ENCODE measurements around the gene NANOS3. TPM values are rescaled to one million over a fixed set of nuclear protein-coding genes. Genes with fewer than 3 reads are reported as not detected.
A peak's percentile ranks its signal among the peaks of the same experiment; 100 is the strongest.
"Not testable (repeated sequence)": the region's sequence is repeated elsewhere in the genome, so short reads cannot be mapped to it uniquely, and the experiment has no call there.

The NANOS3 gene
- total RNA-seq, 2 experiments from 2014 or later = 2.3 TPM; not detected in 1

GRCh38 chr19:13909430-13909829 is 32.5 kb downstream of the NANOS3 start:
- ATAC-seq (ENCODE audit: low read depth) (no peak), DNase-seq (no peak)
- Mint-ChIP-seq H3K4me3 (no peak overlapping the region), H3K36me3 (peaks cover 10% of the 10 kb centered on the region), H3K27ac (no peak overlapping the region), H3K27me3 (no peaks in the 10 kb centered on the region), H3K4me1 (peaks cover 16% of the 10 kb centered on the region), H3K9me3 (no peaks in the 10 kb centered on the region)
- POLR2A ChIA-PET = no interaction called here

GRCh38 chr19:13913352-13913751 is 36.4 kb downstream of the NANOS3 start:
- Mint-ChIP-seq H3K4me1 (no peaks in the 10 kb centered on the region), H3K27me3 (no peaks in the 10 kb centered on the region), H3K4me3 (no peak overlapping the region), H3K36me3 (peaks cover 11% of the 10 kb centered on the region), H3K9me3 (no peaks in the 10 kb centered on the region), H3K27ac (no peak overlapping the region)
- POLR2A ChIA-PET = no interaction called here
- DNase-seq = no peak
- ATAC-seq (ENCODE audit: low read depth) = no peak

GRCh38 chr19:13914777-13915176 is 37.8 kb downstream of the NANOS3 start:
- no peaks in the 10 kb centered on the region for H3K27me3 Mint-ChIP-seq
- no peak for ATAC-seq (ENCODE audit: low read depth)
- DNase-seq = no peak
- H3K4me1 Mint-ChIP-seq = no peaks in the 10 kb centered on the region
- H3K4me3 Mint-ChIP-seq = no peak overlapping the region
- no peaks in the 10 kb centered on the region for H3K9me3 Mint-ChIP-seq
- peaks cover 13% of the 10 kb centered on the region for H3K36me3 Mint-ChIP-seq
- POLR2A ChIA-PET = no interaction called here
- H3K27ac Mint-ChIP-seq = no peak overlapping the region

GRCh38 chr19:13917888-13918406 is 41.0 kb downstream of the NANOS3 start:
- no peak overlapping the region for H3K27ac Mint-ChIP-seq
- H3K36me3 Mint-ChIP-seq = peaks cover 29% of the 10 kb centered on the region
- ATAC-seq (ENCODE audit: low read depth) (no peak), DNase-seq (no peak)
- H3K4me3 Mint-ChIP-seq = no peak overlapping the region
- peaks cover 4% of the 10 kb centered on the region for H3K4me1 Mint-ChIP-seq
- peaks cover 4% of the 10 kb centered on the region for H3K9me3 Mint-ChIP-seq
- no peaks in the 10 kb centered on the region for H3K27me3 Mint-ChIP-seq
- POLR2A ChIA-PET = no interaction called here

GRCh38 chr19:13918726-13919411 is 41.9 kb downstream of the NANOS3 start:
- Mint-ChIP-seq H3K27ac (no peak overlapping the region), H3K4me1 (peaks cover 4% of the 10 kb centered on the region)
- POLR2A ChIA-PET = no interaction called here

GRCh38 chr19:13920524-13920923 is 43.6 kb downstream of the NANOS3 start:
- H3K27me3 Mint-ChIP-seq = no peaks in the 10 kb centered on the region
- POLR2A ChIA-PET = no interaction called here
- H3K4me1 Mint-ChIP-seq = peaks cover 4% of the 10 kb centered on the region
- peaks cover 4% of the 10 kb centered on the region for H3K9me3 Mint-ChIP-seq
- H3K36me3 Mint-ChIP-seq = peaks cover 33% of the 10 kb centered on the region
- H3K27ac Mint-ChIP-seq = no peak overlapping the region
- DNase-seq (no peak), ATAC-seq (ENCODE audit: low read depth) (no peak)
- no peak overlapping the region for H3K4me3 Mint-ChIP-seq

More at GRCh38 chr19:13918726-13919411, 41.9 kb downstream of the NANOS3 start:
- ATAC-seq (ENCODE audit: low read depth) (no peak), DNase-seq (no peak)
- H3K27me3 Mint-ChIP-seq = no peaks in the 10 kb centered on the region
- H3K9me3 Mint-ChIP-seq = peaks cover 4% of the 10 kb centered on the region
- peaks cover 31% of the 10 kb centered on the region for H3K36me3 Mint-ChIP-seq
- H3K4me3 Mint-ChIP-seq = no peak overlapping the region

GRCh38 chr19:13920940-13921747 is 44.2 kb downstream of the NANOS3 start:
- Mint-ChIP-seq H3K4me1 (peaks cover 4% of the 10 kb centered on the region), H3K27me3 (no peaks in the 10 kb centered on the region), H3K4me3 (no peak overlapping the region), H3K36me3 (peaks cover 33% of the 10 kb centered on the region), H3K27ac (peak overlapping the region; percentile 58), H3K9me3 (peaks cover 4% of the 10 kb centered on the region)
- peak; percentile 80 for ATAC-seq (ENCODE audit: low read depth)
- no peak for DNase-seq
- POLR2A ChIA-PET = interaction anchor here (1.1 kb wide), 1 partner anchor 119 kb away, joined by 3 read pairs; no protein-coding TSS in a partner anchor

- not testable (repeated sequence) for H3K27ac Mint-ChIP-seq, H3K4me1 Mint-ChIP-seq
- peaks cover 33% of the 10 kb centered on the region for H3K36me3 Mint-ChIP-seq
Measured at GRCh38 chr19:13922118-13922517, 45.2 kb downstream of the NANOS3 start.

GRCh38 chr19:13923194-13923987 is 46.5 kb downstream of the NANOS3 start:
- DNase-seq = no peak
- no peaks in the 10 kb centered on the region for H3K27me3 Mint-ChIP-seq
- H3K9me3 Mint-ChIP-seq = peaks cover 4% of the 10 kb centered on the region
- peaks cover 37% of the 10 kb centered on the region for H3K36me3 Mint-ChIP-seq
- no peak overlapping the region for H3K4me3 Mint-ChIP-seq
- POLR2A ChIA-PET = no interaction called here
- H3K27ac Mint-ChIP-seq = peak overlapping the region; percentile 62
- ATAC-seq (ENCODE audit: low read depth) = no peak
- peaks cover 4% of the 10 kb centered on the region for H3K4me1 Mint-ChIP-seq

More at GRCh38 chr19:13922118-13922517, 45.2 kb downstream of the NANOS3 start:
- H3K9me3 Mint-ChIP-seq; H3K4me3 Mint-ChIP-seq; ATAC-seq (ENCODE audit: low read depth); H3K27me3 Mint-ChIP-seq; DNase-seq; POLR2A ChIA-PET: not testable (repeated sequence)

GRCh38 chr19:13926010-13926409 is 49.1 kb downstream of the NANOS3 start:
- peaks cover 26% of the 10 kb centered on the region for H3K36me3 Mint-ChIP-seq
- H3K9me3 Mint-ChIP-seq = peaks cover 2% of the 10 kb centered on the region
- POLR2A ChIA-PET = interaction anchor here (1.2 kb wide), 1 partner anchor 9 kb away, joined by 3 read pairs; no protein-coding TSS in a partner anchor
- H3K27ac Mint-ChIP-seq = no peak overlapping the region
- ATAC-seq (ENCODE audit: low read depth) (no peak), DNase-seq (no peak)
- no peak overlapping the region for H3K4me3 Mint-ChIP-seq
- H3K27me3 Mint-ChIP-seq = no peaks in the 10 kb centered on the region
- H3K4me1 Mint-ChIP-seq = peaks cover 3% of the 10 kb centered on the region

GRCh38 chr19:13926715-13927114 is 49.8 kb downstream of the NANOS3 start:
- peak overlapping the region; percentile 22 for H3K27ac Mint-ChIP-seq
- no peaks in the 10 kb centered on the region for H3K4me1 Mint-ChIP-seq
- H3K9me3 Mint-ChIP-seq = no peaks in the 10 kb centered on the region
- DNase-seq (no peak), ATAC-seq (ENCODE audit: low read depth) (no peak)
- H3K4me3 Mint-ChIP-seq = no peak overlapping the region
- H3K27me3 Mint-ChIP-seq = no peaks in the 10 kb centered on the region
- POLR2A ChIA-PET = interaction anchor here (0.5 kb wide), 1 partner anchor 20 kb away, joined by 9 read pairs; no protein-coding TSS in a partner anchor
- peaks cover 19% of the 10 kb centered on the region for H3K36me3 Mint-ChIP-seq

GRCh38 chr19:13929340-13929739 is 52.4 kb downstream of the NANOS3 start:
- no peak for DNase-seq
- H3K4me1 Mint-ChIP-seq = peaks cover 2% of the 10 kb centered on the region
- no peak overlapping the region for H3K27ac Mint-ChIP-seq
- no peaks in the 10 kb centered on the region for H3K27me3 Mint-ChIP-seq
- no peaks in the 10 kb centered on the region for H3K9me3 Mint-ChIP-seq
- no peak overlapping the region for H3K4me3 Mint-ChIP-seq
- POLR2A ChIA-PET = no interaction called here
- H3K36me3 Mint-ChIP-seq = peaks cover 9% of the 10 kb centered on the region
- ATAC-seq (ENCODE audit: low read depth) = no peak

GRCh38 chr19:13929956-13930355 is 53.0 kb downstream of the NANOS3 start:
- Mint-ChIP-seq H3K4me3 (no peak overlapping the region), H3K27ac (no peak overlapping the region), H3K9me3 (no peaks in the 10 kb centered on the region), H3K4me1 (peaks cover 2% of the 10 kb centered on the region), H3K27me3 (no peaks in the 10 kb centered on the region), H3K36me3 (peaks cover 7% of the 10 kb centered on the region)
- no peak for DNase-seq
- no peak for ATAC-seq (ENCODE audit: low read depth)
- POLR2A ChIA-PET = no interaction called here
